HEK293 (cell line): ENCODE results near the gene LDB2.
"Not testable (repeated sequence)": the region's sequence is repeated elsewhere in the genome, so short reads cannot be mapped to it uniquely, and the experiment has no call there.

Experiments
- CTCF ChIA-PET: fragments of 350-600 bp; formaldehyde crosslinking; extraction: SDS; loops from one replicate; lab custom pipeline; 2021; ENCODE audit warnings: antibody characterized with exemption; lab: Yijun Ruan, JAX
- POLR2A ChIA-PET: fragments of 300-600 bp; formaldehyde crosslinking; extraction: SDS; loops from one replicate; lab custom pipeline; 2020; ENCODE audit warnings: antibody characterized with exemption, inconsistent platforms; lab: Yijun Ruan, JAX
- H3K27ac ChIP-seq: fragments of 200-500 bp; sonication (Bioruptor generic); 2 replicates; pipeline ENCODE4 v1.5.1; 2014; ENCODE audit warnings: low read depth, low read length, control low read depth, inconsistent platforms; ENCODE audit errors: extremely low read depth
- H3K36me3 ChIP-seq, 2 experiments: fragments of 200-500 bp in 1 of 2; sonication (Bioruptor generic) in 1 of 2; 1 replicate in 1 of 2; 2 replicates in 1 of 2; pipeline ENCODE4 v1.5.1; 2014 to 2017; ENCODE audit warnings: inconsistent platforms in 2 of 2, low read length in 2 of 2; ENCODE audit not compliant: control insufficient read depth in 2 of 2, insufficient read depth in 1 of 2
- H3K4me1 ChIP-seq: fragments of 200-500 bp; sonication (Bioruptor generic); 2 replicates; pipeline ENCODE4 v1.5.1; 2014; ENCODE audit warnings: mild to moderate bottlenecking, low read length, inconsistent platforms; ENCODE audit not compliant: control insufficient read depth, insufficient read depth
- H3K4me3 ChIP-seq: 2 replicates; pipeline ENCODE4 v1.5.1; 2011; ENCODE audit warnings: low read depth, mild to moderate bottlenecking, control low read depth, low read length, moderate library complexity
- H3K9me3 ChIP-seq: fragments of 200-500 bp; sonication (Bioruptor generic); 2 replicates; pipeline ENCODE4 v1.5.1; 2014; ENCODE audit warnings: low read depth, low read length, inconsistent platforms; ENCODE audit not compliant: control insufficient read depth, insufficient read depth
- BCL6B ChIP-seq: fragments of 450-650 bp; formaldehyde crosslinking; IDR thresholded peaks from 2 replicates; pipeline ENCODE4 v1.5.1; 2017; ENCODE audit warnings: missing biosample characterization, missing genetic modification characterization
- FEZF1 ChIP-seq: fragments of 450-650 bp; formaldehyde crosslinking; IDR thresholded peaks from 2 replicates; pipeline ENCODE4 v1.5.1; 2016; ENCODE audit warnings: missing biosample characterization, missing genetic modification characterization
- INSM2 ChIP-seq: fragments of 450-650 bp; formaldehyde crosslinking; IDR thresholded peaks from 2 replicates; pipeline ENCODE4 v1.5.1; 2016; ENCODE audit warnings: missing biosample characterization, missing genetic modification characterization
- MYNN ChIP-seq: fragments of 450-650 bp; formaldehyde crosslinking; IDR thresholded peaks from 2 replicates; pipeline ENCODE4 v1.5.1; 2016; ENCODE audit warnings: missing biosample characterization, missing genetic modification characterization, borderline replicate concordance
- SCRT2 ChIP-seq: fragments of 450-650 bp; formaldehyde crosslinking; IDR thresholded peaks from 2 replicates; pipeline ENCODE4 v1.5.1; 2016; ENCODE audit warnings: missing biosample characterization, missing genetic modification characterization
- SP7 ChIP-seq: fragments of 450-650 bp; formaldehyde crosslinking; IDR thresholded peaks from 2 replicates; pipeline ENCODE4 v1.5.1; 2016; ENCODE audit warnings: missing biosample characterization, missing genetic modification characterization
- ZFHX2 ChIP-seq: fragments of 450-650 bp; formaldehyde crosslinking; conservative IDR thresholded peaks from 2 replicates; pipeline ENCODE4 v1.5.1; 2016; ENCODE audit warnings: missing biosample characterization, missing genetic modification characterization
- ZFP69B ChIP-seq: fragments of 450-650 bp; formaldehyde crosslinking; IDR thresholded peaks from 2 replicates; pipeline ENCODE4 v1.5.1; 2016; ENCODE audit warnings: missing biosample characterization, missing genetic modification characterization
- ZNF112 ChIP-seq: fragments of 450-650 bp; formaldehyde crosslinking; IDR thresholded peaks from 2 replicates; pipeline ENCODE4 v1.5.0; 2017; ENCODE audit warnings: missing biosample characterization, missing genetic modification characterization
- ZNF121 ChIP-seq: fragments of 450-650 bp; formaldehyde crosslinking; IDR thresholded peaks from 2 replicates; pipeline ENCODE4 v1.5.1; 2016; ENCODE audit warnings: missing biosample characterization, missing genetic modification characterization
- ZNF214 ChIP-seq: fragments of 450-650 bp; formaldehyde crosslinking; IDR thresholded peaks from 2 replicates; pipeline ENCODE4 v1.5.1; 2017; ENCODE audit warnings: missing biosample characterization, mild to moderate bottlenecking, missing genetic modification characterization, borderline replicate concordance
- ZNF23 ChIP-seq: fragments of 450-650 bp; formaldehyde crosslinking; IDR thresholded peaks from 2 replicates; pipeline ENCODE4 v1.5.1; 2016; ENCODE audit warnings: missing biosample characterization, missing genetic modification characterization, borderline replicate concordance
- ZNF266 ChIP-seq: fragments of 450-650 bp; formaldehyde crosslinking; IDR thresholded peaks from 2 replicates; pipeline ENCODE4 v1.5.1; 2016; ENCODE audit warnings: missing biosample characterization, missing genetic modification characterization, low read depth
- ZNF302 ChIP-seq: fragments of 450-650 bp; formaldehyde crosslinking; IDR thresholded peaks from 2 replicates; pipeline ENCODE4 v1.5.1; 2016; ENCODE audit warnings: missing biosample characterization, missing genetic modification characterization, low read depth
- ZNF354C ChIP-seq: fragments of 450-650 bp; formaldehyde crosslinking; IDR thresholded peaks from 2 replicates; pipeline ENCODE4 v1.5.1; 2016; ENCODE audit warnings: missing biosample characterization, missing genetic modification characterization, low read depth, borderline replicate concordance
- ZNF404 ChIP-seq: fragments of 450-650 bp; formaldehyde crosslinking; IDR thresholded peaks from 2 replicates; pipeline ENCODE4 v1.5.1; 2017; ENCODE audit warnings: missing biosample characterization, missing genetic modification characterization
- ZNF555 ChIP-seq: fragments of 450-650 bp; formaldehyde crosslinking; conservative IDR thresholded peaks from 2 replicates; pipeline ENCODE4 v1.5.1; 2017; ENCODE audit warnings: missing biosample characterization, mild to moderate bottlenecking, missing genetic modification characterization, inconsistent platforms
- ZNF76 ChIP-seq: fragments of 450-650 bp; formaldehyde crosslinking; IDR thresholded peaks from 2 replicates; pipeline ENCODE4; 2016; ENCODE audit warnings: low read depth, missing biosample characterization, missing genetic modification characterization, borderline replicate concordance
- ZSCAN16 ChIP-seq: fragments of 450-650 bp; formaldehyde crosslinking; IDR thresholded peaks from 2 replicates; pipeline ENCODE4 v1.5.1; 2016; ENCODE audit warnings: missing biosample characterization, missing genetic modification characterization
- TF ChIP-seq, protein P1 (sequence below): fragments of 450-650 bp; formaldehyde crosslinking; IDR thresholded peaks from 2 replicates; pipeline ENCODE4 v1.5.1; 2016; ENCODE audit warnings: missing biosample characterization, missing genetic modification characterization
- TF ChIP-seq, protein P2 (sequence below): fragments of 450-650 bp; formaldehyde crosslinking; IDR thresholded peaks from 2 replicates; pipeline ENCODE4 v1.5.1; 2016; ENCODE audit warnings: missing biosample characterization, missing genetic modification characterization
- TF ChIP-seq, protein P3 (sequence below): fragments of 450-650 bp; formaldehyde crosslinking; IDR thresholded peaks from 2 replicates; pipeline ENCODE4 v1.5.1; 2016; ENCODE audit warnings: missing biosample characterization, missing genetic modification characterization

Gene LDB2

GRCh38 chr4:16524911-16525554 lies 373.4 kb downstream of the LDB2 start:
- H3K4me3 ChIP-seq = no peak overlapping the region
- POLR2A ChIA-PET = no interaction called here
- H3K36me3 ChIP-seq = no peaks in the 10 kb centered on the region
- no peak overlapping the region for H3K27ac ChIP-seq
- H3K4me1 ChIP-seq = no peaks in the 10 kb centered on the region
- TF ChIP-seq MYNN (tag by site-specific recombination) (no peak), SP7 (tag by site-specific recombination) (no peak), ZSCAN16 (tag by site-specific recombination) (no peak), ZNF23 (tag by site-specific recombination) (no peak), ZFHX2 (tag by site-specific recombination) (no peak), FEZF1 (tag by site-specific recombination) (no peak), ZNF302 (tag by site-specific recombination) (no peak)
- TF ChIP-seq, protein P1, sequence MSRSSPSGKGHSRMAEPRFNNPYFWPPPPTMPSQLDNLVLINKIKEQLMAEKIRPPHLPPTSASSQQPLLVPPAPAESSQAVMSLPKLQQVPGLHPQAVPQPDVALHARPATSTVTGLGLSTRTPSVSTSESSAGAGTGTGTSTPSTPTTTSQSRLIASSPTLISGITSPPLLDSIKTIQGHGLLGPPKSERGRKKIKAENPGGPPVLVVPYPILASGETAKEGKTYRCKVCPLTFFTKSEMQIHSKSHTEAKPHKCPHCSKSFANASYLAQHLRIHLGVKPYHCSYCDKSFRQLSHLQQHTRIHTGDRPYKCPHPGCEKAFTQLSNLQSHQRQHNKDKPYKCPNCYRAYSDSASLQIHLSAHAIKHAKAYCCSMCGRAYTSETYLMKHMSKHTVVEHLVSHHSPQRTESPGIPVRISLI (tag by site-specific recombination) = no peak
- TF ChIP-seq, all 188 proteins: peak for 0
- no peaks in the 10 kb centered on the region for H3K9me3 ChIP-seq
- CTCF ChIA-PET = no interaction called here

GRCh38 chr4:16524406-16524805 lies 374.0 kb downstream of the LDB2 start:
- TF ChIP-seq ZNF76 (tag by site-specific recombination) = no peak
- TF ChIP-seq INSM2 (tag by site-specific recombination) = no peak
- no peak for TF ChIP-seq ZNF404 (tag by site-specific recombination)
- no peak for TF ChIP-seq ZNF214 (tag by site-specific recombination)
- TF ChIP-seq ZNF555 (tag by site-specific recombination) = no peak
- TF ChIP-seq MYNN (tag by site-specific recombination) = no peak
- TF ChIP-seq, protein P2, sequence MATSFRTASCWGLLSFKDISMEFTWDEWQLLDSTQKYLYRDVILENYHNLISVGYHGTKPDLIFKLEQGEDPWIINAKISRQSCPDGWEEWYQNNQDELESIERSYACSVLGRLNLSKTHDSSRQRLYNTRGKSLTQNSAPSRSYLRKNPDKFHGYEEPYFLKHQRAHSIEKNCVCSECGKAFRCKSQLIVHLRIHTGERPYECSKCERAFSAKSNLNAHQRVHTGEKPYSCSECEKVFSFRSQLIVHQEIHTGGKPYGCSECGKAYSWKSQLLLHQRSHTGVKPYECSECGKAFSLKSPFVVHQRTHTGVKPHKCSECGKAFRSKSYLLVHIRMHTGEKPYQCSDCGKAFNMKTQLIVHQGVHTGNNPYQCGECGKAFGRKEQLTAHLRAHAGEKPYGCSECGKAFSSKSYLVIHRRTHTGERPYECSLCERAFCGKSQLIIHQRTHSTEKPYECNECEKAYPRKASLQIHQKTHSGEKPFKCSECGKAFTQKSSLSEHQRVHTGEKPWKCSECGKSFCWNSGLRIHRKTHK (tag by site-specific recombination) = no peak
- no peak for TF ChIP-seq ZFP69B (tag by site-specific recombination)
- no peak for TF ChIP-seq BCL6B
- no peak for TF ChIP-seq ZNF112 (tag by site-specific recombination)
- no peak for TF ChIP-seq ZNF121
- TF ChIP-seq ZNF266 (tag by site-specific recombination) = no peak
- TF ChIP-seq, protein P3, sequence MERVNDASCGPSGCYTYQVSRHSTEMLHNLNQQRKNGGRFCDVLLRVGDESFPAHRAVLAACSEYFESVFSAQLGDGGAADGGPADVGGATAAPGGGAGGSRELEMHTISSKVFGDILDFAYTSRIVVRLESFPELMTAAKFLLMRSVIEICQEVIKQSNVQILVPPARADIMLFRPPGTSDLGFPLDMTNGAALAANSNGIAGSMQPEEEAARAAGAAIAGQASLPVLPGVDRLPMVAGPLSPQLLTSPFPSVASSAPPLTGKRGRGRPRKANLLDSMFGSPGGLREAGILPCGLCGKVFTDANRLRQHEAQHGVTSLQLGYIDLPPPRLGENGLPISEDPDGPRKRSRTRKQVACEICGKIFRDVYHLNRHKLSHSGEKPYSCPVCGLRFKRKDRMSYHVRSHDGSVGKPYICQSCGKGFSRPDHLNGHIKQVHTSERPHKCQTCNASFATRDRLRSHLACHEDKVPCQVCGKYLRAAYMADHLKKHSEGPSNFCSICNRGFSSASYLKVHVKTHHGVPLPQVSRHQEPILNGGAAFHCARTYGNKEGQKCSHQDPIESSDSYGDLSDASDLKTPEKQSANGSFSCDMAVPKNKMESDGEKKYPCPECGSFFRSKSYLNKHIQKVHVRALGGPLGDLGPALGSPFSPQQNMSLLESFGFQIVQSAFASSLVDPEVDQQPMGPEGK (tag by site-specific recombination) = no peak
- no peak for TF ChIP-seq SCRT2 (tag by site-specific recombination)
- TF ChIP-seq ZNF354C (tag by site-specific recombination) = no peak
- no peak overlapping the region for H3K27ac ChIP-seq

GRCh38 chr4:16523526-16523925 lies 374.9 kb downstream of the LDB2 start:
- H3K27ac ChIP-seq, H3K4me1 ChIP-seq, H3K36me3 ChIP-seq, POLR2A ChIA-PET, H3K4me3 ChIP-seq, H3K9me3 ChIP-seq: not testable (repeated sequence)
- CTCF ChIA-PET = interaction anchor here (0.5 kb wide), 1 partner anchor 12 kb away, joined by 3 read pairs; no protein-coding TSS in a partner anchor

More at GRCh38 chr4:16524406-16524805, 374.0 kb downstream of the LDB2 start:
- Histone ChIP-seq H3K9me3 (no peaks in the 10 kb centered on the region), H3K36me3 (no peaks in the 10 kb centered on the region), H3K4me3 (no peak overlapping the region), H3K4me1 (no peaks in the 10 kb centered on the region)
- CTCF ChIA-PET = no interaction called here
- POLR2A ChIA-PET = no interaction called here
